Measurements from ENCODE around the gene EPHB1. TPM values are rescaled to one million over a fixed set of nuclear protein-coding genes. Genes with fewer than 3 reads are reported as not detected.
A peak's percentile ranks its signal among the peaks of the same experiment; 100 is the strongest.

Gene EPHB1
- total RNA-seq, 1 donor from 2014 or later: 1.8 TPM

DNA sequence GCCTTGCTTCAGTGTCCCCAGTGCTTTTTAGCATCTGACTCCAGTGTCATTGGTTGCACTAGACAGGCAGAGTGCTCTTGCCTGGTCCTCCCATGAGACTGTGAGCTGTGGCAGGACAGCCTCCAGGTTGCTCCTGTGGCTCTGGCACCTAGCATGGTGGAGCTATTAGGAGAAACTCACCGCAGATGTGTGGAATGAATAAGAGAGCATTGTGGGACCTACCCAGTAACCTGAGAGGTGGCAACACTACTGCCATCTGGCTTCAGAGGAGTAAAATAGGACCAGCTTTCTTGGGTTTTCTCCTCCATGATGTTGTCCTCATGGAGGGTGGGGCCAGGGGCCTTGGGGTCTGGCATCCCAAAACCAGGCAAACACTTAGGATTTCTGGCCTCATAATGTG lies 183.6 kb downstream of the EPHB1 start:
- TF ChIP-seq, protein P1, sequence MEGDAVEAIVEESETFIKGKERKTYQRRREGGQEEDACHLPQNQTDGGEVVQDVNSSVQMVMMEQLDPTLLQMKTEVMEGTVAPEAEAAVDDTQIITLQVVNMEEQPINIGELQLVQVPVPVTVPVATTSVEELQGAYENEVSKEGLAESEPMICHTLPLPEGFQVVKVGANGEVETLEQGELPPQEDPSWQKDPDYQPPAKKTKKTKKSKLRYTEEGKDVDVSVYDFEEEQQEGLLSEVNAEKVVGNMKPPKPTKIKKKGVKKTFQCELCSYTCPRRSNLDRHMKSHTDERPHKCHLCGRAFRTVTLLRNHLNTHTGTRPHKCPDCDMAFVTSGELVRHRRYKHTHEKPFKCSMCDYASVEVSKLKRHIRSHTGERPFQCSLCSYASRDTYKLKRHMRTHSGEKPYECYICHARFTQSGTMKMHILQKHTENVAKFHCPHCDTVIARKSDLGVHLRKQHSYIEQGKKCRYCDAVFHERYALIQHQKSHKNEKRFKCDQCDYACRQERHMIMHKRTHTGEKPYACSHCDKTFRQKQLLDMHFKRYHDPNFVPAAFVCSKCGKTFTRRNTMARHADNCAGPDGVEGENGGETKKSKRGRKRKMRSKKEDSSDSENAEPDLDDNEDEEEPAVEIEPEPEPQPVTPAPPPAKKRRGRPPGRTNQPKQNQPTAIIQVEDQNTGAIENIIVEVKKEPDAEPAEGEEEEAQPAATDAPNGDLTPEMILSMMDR (IDR thresholded peaks at IDR 0.05; ENCODE audit: unreplicated experiment): no peak
- Mint-ChIP-seq H3K27ac (no peak overlapping the region), H3K4me1 (ENCODE audit: low read depth) (peaks cover 6% of the 10 kb centered on the region), H3K36me3 (ENCODE audit: insufficient read depth) (no peaks in the 10 kb centered on the region), H3K4me3 (ENCODE audit: low read depth) (no peak overlapping the region), H3K9me3 (ENCODE audit: low read depth) (peaks cover 3% of the 10 kb centered on the region), H3K27me3 (peaks cover 11% of the 10 kb centered on the region)
- DNase-seq (ENCODE audit: low spot score, unreplicated experiment): no peak

- DNase-seq (ENCODE audit: low spot score, unreplicated experiment): no peak
- no peaks in the 10 kb centered on the region for H3K36me3 Mint-ChIP-seq (ENCODE audit: insufficient read depth)
- TF ChIP-seq, protein P1 (IDR thresholded peaks at IDR 0.05; ENCODE audit: unreplicated experiment): no peak
- H3K27ac Mint-ChIP-seq: no peak overlapping the region
- no peak overlapping the region for H3K4me3 Mint-ChIP-seq (ENCODE audit: low read depth)
- no peaks in the 10 kb centered on the region for H3K27me3 Mint-ChIP-seq
- H3K4me1 Mint-ChIP-seq (ENCODE audit: low read depth): peaks cover under 1% of the 10 kb centered on the region
- no peaks in the 10 kb centered on the region for H3K9me3 Mint-ChIP-seq (ENCODE audit: low read depth)
Observed at GRCh38 chr3:134985864-134986715, 191.0 kb downstream of the EPHB1 start.

GRCh38 chr3:134988666-134989065 lies 193.6 kb downstream of the EPHB1 start:
- Mint-ChIP-seq H3K9me3 (ENCODE audit: low read depth) (no peaks in the 10 kb centered on the region), H3K27me3 (no peaks in the 10 kb centered on the region), H3K36me3 (ENCODE audit: insufficient read depth) (no peaks in the 10 kb centered on the region), H3K4me1 (ENCODE audit: low read depth) (peaks cover 7% of the 10 kb centered on the region), H3K27ac (no peak overlapping the region), H3K4me3 (ENCODE audit: low read depth) (no peak overlapping the region)
- DNase-seq (ENCODE audit: low spot score, unreplicated experiment): no peak
- TF ChIP-seq, protein P1 (IDR thresholded peaks at IDR 0.05; ENCODE audit: unreplicated experiment): no peak

DNA sequence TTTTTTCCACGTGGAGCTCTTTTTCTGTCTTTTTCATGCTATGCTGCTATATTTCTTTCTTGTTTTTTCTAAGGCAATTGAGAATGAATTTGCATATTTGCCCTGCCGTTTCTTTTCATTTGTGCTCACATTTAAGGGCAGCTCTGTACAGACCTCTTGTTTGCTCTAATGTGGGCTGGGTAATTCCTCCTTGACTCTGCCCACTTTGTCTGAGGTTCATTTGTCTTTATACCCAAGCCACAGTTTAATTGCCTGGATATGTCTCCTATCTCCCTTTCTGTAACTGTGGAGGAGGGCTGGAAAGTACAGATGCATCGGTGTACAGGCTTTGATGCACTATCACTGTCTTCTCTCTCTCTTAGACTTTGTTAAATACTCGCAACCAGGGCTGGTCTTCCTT lies 195.9 kb downstream of the EPHB1 start:
- TF ChIP-seq, protein P1 (IDR thresholded peaks at IDR 0.05; ENCODE audit: unreplicated experiment): no peak
- peaks cover 7% of the 10 kb centered on the region for H3K4me1 Mint-ChIP-seq (ENCODE audit: low read depth)
- H3K4me3 Mint-ChIP-seq (ENCODE audit: low read depth): no peak overlapping the region
- peaks cover 3% of the 10 kb centered on the region for H3K27me3 Mint-ChIP-seq
- no peaks in the 10 kb centered on the region for H3K9me3 Mint-ChIP-seq (ENCODE audit: low read depth)
- DNase-seq (ENCODE audit: low spot score, unreplicated experiment): no peak
- no peak overlapping the region for H3K27ac Mint-ChIP-seq
- H3K36me3 Mint-ChIP-seq (ENCODE audit: insufficient read depth): no peaks in the 10 kb centered on the region

GRCh38 chr3:134991472-134992010 lies 196.5 kb downstream of the EPHB1 start:
- Mint-ChIP-seq H3K36me3 (ENCODE audit: insufficient read depth) (no peaks in the 10 kb centered on the region), H3K4me3 (ENCODE audit: low read depth) (no peak overlapping the region), H3K4me1 (ENCODE audit: low read depth) (peaks cover 7% of the 10 kb centered on the region), H3K9me3 (ENCODE audit: low read depth) (no peaks in the 10 kb centered on the region), H3K27ac (peak overlapping the region; percentile 20), H3K27me3 (peaks cover 3% of the 10 kb centered on the region)
- no peak for DNase-seq (ENCODE audit: low spot score, unreplicated experiment)
- TF ChIP-seq, protein P1 (IDR thresholded peaks at IDR 0.05; ENCODE audit: unreplicated experiment): no peak
